GM13976 (cell line): ENCODE measurements around the gene CHML.
"Not testable (repeated sequence)": the region's sequence is repeated elsewhere in the genome, so short reads cannot be mapped to it uniquely, and the experiment has no call there.

Source experiments
- DNase-seq: peaks from one replicate; pipeline ENCODE4 v3.0.0; 2012; ENCODE audit warnings: low spot score
- CTCF ChIP-seq: IDR thresholded peaks from 2 replicates; pipeline ENCODE4 v1.5.1; 2012; ENCODE audit warnings: borderline replicate concordance, mild to moderate bottlenecking; ENCODE audit not compliant: insufficient read depth; ENCODE audit errors: extremely low read depth, missing control alignments, control extremely low read depth
- in situ Hi-C: fragments of 300-500 bp; cut with MboI; formaldehyde crosslinking; loops from one replicate; pipeline ENCODE4 v1.12.0; 2022; ENCODE audit warnings: low sequenced_read_pairs, mixed read lengths, inconsistent platforms; ENCODE audit not compliant: unreplicated experiment

Gene CHML

GRCh38 chr1:241666419-241666818 lies 26.2 kb upstream of the CHML start:
- in situ Hi-C loops: no loop called here
- no peak for TF ChIP-seq CTCF
- DNase-seq: no peak

GRCh38 chr1:241660424-241660972 lies 20.3 kb upstream of the CHML start:
- in situ Hi-C loops: no loop called here
- DNase-seq: no peak
- TF ChIP-seq CTCF: no peak

GRCh38 chr1:241659016-241659415 lies 18.8 kb upstream of the CHML start:
- DNase-seq, in situ Hi-C loops: not testable (repeated sequence)

- in situ Hi-C loops: no loop called here
- no peak for DNase-seq
- TF ChIP-seq CTCF: no peak
Observed at GRCh38 chr1:241658081-241658793, 18.1 kb upstream of the CHML start.

GRCh38 chr1:241654641-241655040 lies 14.5 kb upstream of the CHML start:
- DNase-seq: no peak
- in situ Hi-C loops: no loop called here
- no peak for TF ChIP-seq CTCF

GRCh38 chr1:241654019-241654418 lies 13.8 kb upstream of the CHML start:
- no peak for DNase-seq
- in situ Hi-C loops: no loop called here

More at GRCh38 chr1:241654019-241654418, 13.8 kb upstream of the CHML start:
- TF ChIP-seq CTCF: no peak
